SK-N-SH treated with all-trans-retinoic acid at 6 μM for 48 hours (cell line): ENCODE measurements around the gene BMP3.

Experiments
- PPARA ChIP-seq: fragments of 250-450 bp; sonication (Bioruptor Pico); IDR thresholded peaks from 2 replicates; pipeline ENCODE4 v1.5.0; 2020; ENCODE audit warnings: mild to moderate bottlenecking, borderline replicate concordance
- RARB ChIP-seq: fragments of 250-450 bp; sonication (Bioruptor Pico); IDR thresholded peaks from 2 replicates; pipeline ENCODE4 v1.8.0; 2021; ENCODE audit warnings: mild to moderate bottlenecking, moderate library complexity
- TOX ChIP-seq: fragments of 250-450 bp; sonication (Bioruptor Pico); IDR thresholded peaks from 2 replicates; pipeline ENCODE4 v1.8.0; 2021; ENCODE audit warnings: mild to moderate bottlenecking, moderate library complexity, borderline replicate concordance
- ZC3H10 ChIP-seq: fragments of 250-450 bp; sonication (Bioruptor Pico); IDR thresholded peaks from 2 replicates; pipeline ENCODE4 v1.5.1; 2021; ENCODE audit warnings: mild to moderate bottlenecking, moderate library complexity
- ZNF565 ChIP-seq: fragments of 450-650 bp; formaldehyde crosslinking; conservative IDR thresholded peaks from 2 replicates; pipeline ENCODE4 v1.5.0; 2020; ENCODE audit warnings: low read depth, mild to moderate bottlenecking, moderate library complexity
- TF ChIP-seq, protein P1 (sequence below): fragments of 250-450 bp; sonication (Bioruptor Pico); IDR thresholded peaks from 2 replicates; pipeline ENCODE4 v1.5.0; 2020; ENCODE audit warnings: mild to moderate bottlenecking, moderate library complexity
- TF ChIP-seq, protein P2 (sequence below): fragments of 250-450 bp; sonication (Bioruptor Pico); IDR thresholded peaks from 2 replicates; pipeline ENCODE4 v1.5.1; 2020; ENCODE audit warnings: low read depth, mild to moderate bottlenecking, moderate library complexity
- TF ChIP-seq, protein P3 (sequence below): fragments of 250-450 bp; sonication (Bioruptor Pico); IDR thresholded peaks from 2 replicates; pipeline ENCODE4 v1.8.0; 2020; ENCODE audit warnings: mild to moderate bottlenecking, moderate library complexity, borderline replicate concordance

DNA sequence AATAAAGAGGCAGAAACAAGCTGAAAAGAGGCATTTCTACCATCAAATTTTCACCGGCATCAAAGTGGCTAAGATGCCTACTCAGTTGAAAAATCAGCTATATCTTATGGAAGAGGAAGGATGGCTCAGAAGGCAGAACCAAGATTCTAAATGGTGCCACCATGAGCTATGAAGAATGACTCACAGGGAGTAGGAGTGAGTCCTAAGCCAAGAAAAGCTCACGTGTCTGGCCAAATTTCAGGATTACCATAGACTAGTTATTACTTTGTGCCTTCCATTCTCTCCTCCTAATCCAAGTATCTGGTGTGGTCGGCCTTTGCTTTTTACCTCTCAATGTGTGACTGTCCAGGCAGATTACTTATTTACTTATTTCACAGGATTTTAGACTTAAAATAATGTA, 54.8 kb downstream of the BMP3 start:
- TF ChIP-seq RARB (CRISPR knock-in tag) = no peak
- TF ChIP-seq ZNF565 = no peak
- TF ChIP-seq, protein P1, sequence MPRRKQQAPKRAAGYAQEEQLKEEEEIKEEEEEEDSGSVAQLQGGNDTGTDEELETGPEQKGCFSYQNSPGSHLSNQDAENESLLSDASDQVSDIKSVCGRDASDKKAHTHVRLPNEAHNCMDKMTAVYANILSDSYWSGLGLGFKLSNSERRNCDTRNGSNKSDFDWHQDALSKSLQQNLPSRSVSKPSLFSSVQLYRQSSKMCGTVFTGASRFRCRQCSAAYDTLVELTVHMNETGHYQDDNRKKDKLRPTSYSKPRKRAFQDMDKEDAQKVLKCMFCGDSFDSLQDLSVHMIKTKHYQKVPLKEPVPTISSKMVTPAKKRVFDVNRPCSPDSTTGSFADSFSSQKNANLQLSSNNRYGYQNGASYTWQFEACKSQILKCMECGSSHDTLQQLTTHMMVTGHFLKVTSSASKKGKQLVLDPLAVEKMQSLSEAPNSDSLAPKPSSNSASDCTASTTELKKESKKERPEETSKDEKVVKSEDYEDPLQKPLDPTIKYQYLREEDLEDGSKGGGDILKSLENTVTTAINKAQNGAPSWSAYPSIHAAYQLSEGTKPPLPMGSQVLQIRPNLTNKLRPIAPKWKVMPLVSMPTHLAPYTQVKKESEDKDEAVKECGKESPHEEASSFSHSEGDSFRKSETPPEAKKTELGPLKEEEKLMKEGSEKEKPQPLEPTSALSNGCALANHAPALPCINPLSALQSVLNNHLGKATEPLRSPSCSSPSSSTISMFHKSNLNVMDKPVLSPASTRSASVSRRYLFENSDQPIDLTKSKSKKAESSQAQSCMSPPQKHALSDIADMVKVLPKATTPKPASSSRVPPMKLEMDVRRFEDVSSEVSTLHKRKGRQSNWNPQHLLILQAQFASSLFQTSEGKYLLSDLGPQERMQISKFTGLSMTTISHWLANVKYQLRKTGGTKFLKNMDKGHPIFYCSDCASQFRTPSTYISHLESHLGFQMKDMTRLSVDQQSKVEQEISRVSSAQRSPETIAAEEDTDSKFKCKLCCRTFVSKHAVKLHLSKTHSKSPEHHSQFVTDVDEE (CRISPR knock-in tag) = no peak
- TF ChIP-seq PPARA (CRISPR knock-in tag) = no peak
- TF ChIP-seq, protein P2, sequence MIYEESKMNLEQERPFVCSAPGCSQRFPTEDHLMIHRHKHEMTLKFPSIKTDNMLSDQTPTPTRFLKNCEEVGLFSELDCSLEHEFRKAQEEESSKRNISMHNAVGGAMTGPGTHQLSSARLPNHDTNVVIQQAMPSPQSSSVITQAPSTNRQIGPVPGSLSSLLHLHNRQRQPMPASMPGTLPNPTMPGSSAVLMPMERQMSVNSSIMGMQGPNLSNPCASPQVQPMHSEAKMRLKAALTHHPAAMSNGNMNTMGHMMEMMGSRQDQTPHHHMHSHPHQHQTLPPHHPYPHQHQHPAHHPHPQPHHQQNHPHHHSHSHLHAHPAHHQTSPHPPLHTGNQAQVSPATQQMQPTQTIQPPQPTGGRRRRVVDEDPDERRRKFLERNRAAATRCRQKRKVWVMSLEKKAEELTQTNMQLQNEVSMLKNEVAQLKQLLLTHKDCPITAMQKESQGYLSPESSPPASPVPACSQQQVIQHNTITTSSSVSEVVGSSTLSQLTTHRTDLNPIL (CRISPR knock-in tag) = no peak
- no peak for TF ChIP-seq ZC3H10 (CRISPR knock-in tag)
- TF ChIP-seq, protein P3, sequence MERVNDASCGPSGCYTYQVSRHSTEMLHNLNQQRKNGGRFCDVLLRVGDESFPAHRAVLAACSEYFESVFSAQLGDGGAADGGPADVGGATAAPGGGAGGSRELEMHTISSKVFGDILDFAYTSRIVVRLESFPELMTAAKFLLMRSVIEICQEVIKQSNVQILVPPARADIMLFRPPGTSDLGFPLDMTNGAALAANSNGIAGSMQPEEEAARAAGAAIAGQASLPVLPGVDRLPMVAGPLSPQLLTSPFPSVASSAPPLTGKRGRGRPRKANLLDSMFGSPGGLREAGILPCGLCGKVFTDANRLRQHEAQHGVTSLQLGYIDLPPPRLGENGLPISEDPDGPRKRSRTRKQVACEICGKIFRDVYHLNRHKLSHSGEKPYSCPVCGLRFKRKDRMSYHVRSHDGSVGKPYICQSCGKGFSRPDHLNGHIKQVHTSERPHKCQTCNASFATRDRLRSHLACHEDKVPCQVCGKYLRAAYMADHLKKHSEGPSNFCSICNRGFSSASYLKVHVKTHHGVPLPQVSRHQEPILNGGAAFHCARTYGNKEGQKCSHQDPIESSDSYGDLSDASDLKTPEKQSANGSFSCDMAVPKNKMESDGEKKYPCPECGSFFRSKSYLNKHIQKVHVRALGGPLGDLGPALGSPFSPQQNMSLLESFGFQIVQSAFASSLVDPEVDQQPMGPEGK (CRISPR knock-in tag) = no peak
- TF ChIP-seq TOX = no peak
